IMR-90 (cell line): Measurements from ENCODE around the gene NCS1. TPM values are rescaled to one million over a fixed set of nuclear protein-coding genes. Genes with fewer than 3 reads are reported as not detected.

Experiments used
- ATAC-seq: fragments of 200-7000 bp; cut with Tn5 transposase; 2 replicates; pipeline ENCODE4 v1.9.1; 2020; ENCODE audit warnings: low read depth, mild to moderate bottlenecking, moderate library complexity
- BruUV-seq: library from RNA; stranded (reverse); fragments of 400-500 nt; replicated peaks from 2 replicates; lab custom pipeline; 2021; lab: Mats Ljungman, UMichigan
- CTCF ChIA-PET: fragments of 300-600 bp; formaldehyde crosslinking; extraction: SDS; loops from one replicate; lab custom pipeline; 2021; ENCODE audit warnings: antibody characterized with exemption; lab: Yijun Ruan, JAX
- POLR2A ChIA-PET: fragments of 300-600 bp; sonication (Branson Sonifier 250); formaldehyde crosslinking; loops from one replicate; lab custom pipeline; 2022; ENCODE audit warnings: antibody characterized with exemption; ENCODE audit not compliant: unreplicated experiment; lab: Charles Lee
- DNase-seq: peaks from one replicate; pipeline ENCODE4 v3.0.0; 2013
- H2AFZ ChIP-seq: replicated peaks from 2 replicates; pipeline ENCODE3; 2013; ENCODE audit warnings: low read length, mild to moderate bottlenecking; ENCODE audit not compliant: poor library complexity
- H2AK5ac ChIP-seq: 2 replicates; pipeline ENCODE4 v1.6.1; 2013; ENCODE audit warnings: low read depth, low read length, inconsistent platforms
- H2AK9ac ChIP-seq: replicated peaks from 2 replicates; pipeline ENCODE3; 2013; ENCODE audit warnings: mild to moderate bottlenecking, low read depth, low read length, moderate library complexity; ENCODE audit not compliant: poor library complexity
- H2BK120ac ChIP-seq: 2 replicates; pipeline ENCODE4 v1.6.1; 2013; ENCODE audit warnings: low read depth, low read length, inconsistent platforms
- H2BK15ac ChIP-seq: 3 replicates; pipeline ENCODE4 v1.6.1; 2013; ENCODE audit warnings: low read depth, low read length, inconsistent platforms
- H2BK20ac ChIP-seq: 2 replicates; pipeline ENCODE4 v1.6.1; 2013; ENCODE audit warnings: low read depth, mild to moderate bottlenecking, inconsistent platforms, low read length, moderate library complexity
- H2BK5ac ChIP-seq: 2 replicates; pipeline ENCODE4 v1.6.1; 2013; ENCODE audit warnings: mild to moderate bottlenecking, low read depth, low read length, inconsistent platforms; ENCODE audit not compliant: poor library complexity, severe bottlenecking
- H3K14ac ChIP-seq: replicated peaks from 2 replicates; pipeline ENCODE4 v1.6.1; 2013; ENCODE audit warnings: low read depth, low read length, inconsistent platforms
- H3K18ac ChIP-seq: 2 replicates; pipeline ENCODE4 v1.6.1; 2013; ENCODE audit warnings: low read depth, low read length, control low read depth
- H3K23ac ChIP-seq: 2 replicates; pipeline ENCODE4 v1.6.1; 2013; ENCODE audit warnings: low read depth, low read length, inconsistent platforms
- H3K27ac ChIP-seq: 2 replicates; pipeline ENCODE4 v1.5.1; 2013; ENCODE audit warnings: mild to moderate bottlenecking, control low read depth, low read length; ENCODE audit not compliant: insufficient read depth
- H3K27me3 ChIP-seq: 2 replicates; pipeline ENCODE4 v1.6.1; 2013; ENCODE audit warnings: low read length; ENCODE audit not compliant: control insufficient read depth, insufficient read depth
- H3K36me3 ChIP-seq: 2 replicates; pipeline ENCODE4 v1.6.1; 2013; ENCODE audit warnings: low read length, mixed read lengths; ENCODE audit not compliant: control insufficient read depth, insufficient read depth
- H3K4ac ChIP-seq: 2 replicates; pipeline ENCODE4 v1.6.1; 2013; ENCODE audit warnings: low read depth, low read length, inconsistent platforms
- H3K4me1 ChIP-seq: 2 replicates; pipeline ENCODE4 v1.6.1; 2013; ENCODE audit warnings: low read length, mixed read lengths; ENCODE audit not compliant: control insufficient read depth, insufficient read depth
- H3K4me2 ChIP-seq: 2 replicates; pipeline ENCODE4 v1.6.1; 2013; ENCODE audit warnings: low read depth, mild to moderate bottlenecking, control low read depth, low read length, moderate library complexity
- H3K4me3 ChIP-seq: 2 replicates; pipeline ENCODE4 v1.5.1; 2013; ENCODE audit warnings: low read depth, mild to moderate bottlenecking, control low read depth, low read length, moderate library complexity; ENCODE audit not compliant: insufficient read depth
- H3K56ac ChIP-seq: 2 replicates; pipeline ENCODE4 v1.6.1; 2013; ENCODE audit warnings: low read length, inconsistent platforms; ENCODE audit not compliant: insufficient read depth; ENCODE audit errors: extremely low read depth
- H3K79me1 ChIP-seq, 2 experiments: 2 replicates each; pipeline ENCODE4 v1.6.1; 2013; ENCODE audit warnings: low read length in 2 of 2, inconsistent platforms in 1 of 2, low read depth in 1 of 2
- H3K9ac ChIP-seq: 2 replicates; pipeline ENCODE4 v1.6.1; 2013; ENCODE audit warnings: low read depth, low read length, control low read depth
- H3K9me1 ChIP-seq: 2 replicates; pipeline ENCODE4 v1.6.1; 2013; ENCODE audit warnings: low read length, inconsistent platforms; ENCODE audit not compliant: insufficient read depth
- H3K9me3 ChIP-seq: 2 replicates; pipeline ENCODE4 v1.6.1; 2013; ENCODE audit warnings: low read length; ENCODE audit not compliant: control insufficient read depth, insufficient read depth
- H4K20me1 ChIP-seq: 2 replicates; pipeline ENCODE4 v1.6.1; 2013; ENCODE audit warnings: low read length, inconsistent platforms; ENCODE audit not compliant: insufficient read depth
- H4K5ac ChIP-seq: 2 replicates; pipeline ENCODE4 v1.6.1; 2013; ENCODE audit warnings: mild to moderate bottlenecking, low read depth, low read length, control low read depth
- H4K8ac ChIP-seq, 2 experiments: 2 replicates each; pipeline ENCODE4 v1.6.1; 2013; ENCODE audit warnings: low read depth in 2 of 2, low read length in 2 of 2, control low read depth in 1 of 2, inconsistent platforms in 1 of 2
- H4K91ac ChIP-seq: 2 replicates; pipeline ENCODE4 v1.6.1; 2013; ENCODE audit warnings: low read depth, low read length, inconsistent platforms; ENCODE audit not compliant: insufficient read depth
- CEBPB ChIP-seq: IDR thresholded peaks from 2 replicates; pipeline ENCODE4 v1.6.1; 2012; ENCODE audit warnings: low read depth, low read length, improper control_type of control experiment
- MAFK ChIP-seq: IDR thresholded peaks from 2 replicates; pipeline ENCODE4 v1.6.1; 2012; ENCODE audit warnings: low read depth, low read length, improper control_type of control experiment
- NFE2L2 ChIP-seq: fragments of 150-350 bp; IDR thresholded peaks from 2 replicates; pipeline ENCODE4 v1.6.1; 2016; ENCODE audit warnings: low read depth, mild to moderate bottlenecking, low read length
- POLR2A ChIP-seq: IDR thresholded peaks from 2 replicates; pipeline ENCODE4 v1.6.1; 2012; ENCODE audit warnings: mild to moderate bottlenecking, low read depth, low read length
- SMC3 ChIP-seq: fragments of 150-350 bp; IDR thresholded peaks from 2 replicates; pipeline ENCODE4 v1.6.1; 2016; ENCODE audit warnings: low read depth, mild to moderate bottlenecking, antibody characterized with exemption, low read length, moderate library complexity
- USF2 ChIP-seq: fragments of 150-350 bp; IDR thresholded peaks from 2 replicates; pipeline ENCODE4 v1.6.1; 2017; ENCODE audit warnings: mild to moderate bottlenecking, antibody characterized with exemption, low read length, low read depth
- WGBS, 2 experiments: methylation state at CpG; one replicate each; pipeline versions ENCODE4 v1.1.5 to v1.1.7; 2013; ENCODE audit warnings: missing lambda C conversion rate in 2 of 2; ENCODE audit not compliant: insufficient read length in 1 of 2; ENCODE audit errors: extremely low coverage in 2 of 2; 5-methylcytosine and 5-hydroxymethylcytosine counted together
- dilution Hi-C: fragments of 300-500 bp; cut with HindIII; formaldehyde crosslinking; loops from one replicate; pipeline ENCODE4 v1.14.3; 2018; ENCODE audit warnings: low sequenced_read_pairs; ENCODE audit not compliant: unreplicated experiment
- in situ Hi-C: fragments of 300-500 bp; cut with MboI; formaldehyde crosslinking; loops from 3 replicates; pipeline ENCODE4 v1.14.3; 2019; ENCODE audit warnings: low sequenced_read_pairs, inconsistent platforms, mixed read lengths
- intact Hi-C: fragments of 100-400 bp; cut with micrococcal nuclease; formaldehyde crosslinking; loops from 2 replicates; pipeline ENCODE4 v1.10.0; 2022
- polyA plus RNA-seq, 3 experiments: library from polyadenylated mRNA; depleted of rRNA; stranded (reverse); fragments of >200 nt; gene quantifications; 2 replicates each; pipeline ENCODE4 v1.2.3, GENCODE V29; 2012; ENCODE audit warnings: low replicate concordance in 1 of 3
- total RNA-seq: library from RNA; depleted of rRNA; stranded (reverse); fragments of >200 nt; gene quantifications from 2 replicates; pipeline ENCODE4 v1.2.3, GENCODE V29; 2012

NCS1 gene
- total and polyA plus RNA-seq, 2 of the 4 experiments (the other 2 are of a cell fraction), result 41.0 to 60.5 TPM

- Histone ChIP-seq H4K8ac (no peak overlapping the region), H4K5ac (no peak overlapping the region), H3K27me3 (no peaks in the 10 kb centered on the region), H3K23ac (no peak overlapping the region), H2AFZ (no peak overlapping the region), H2BK20ac (no peak overlapping the region), H3K27ac (no peak overlapping the region), H2BK120ac (no peak overlapping the region), H3K9me1 (no peaks in the 10 kb centered on the region), H2AK9ac (no peak overlapping the region), H3K79me1 (peaks cover 0 to under 1% of the 10 kb centered on the region in 2 experiments; a peak in 2 of 4 replicates), H3K4ac (no peak overlapping the region), H3K9me3 (no peaks in the 10 kb centered on the region), H3K4me3 (no peak overlapping the region), H4K20me1 (no peaks in the 10 kb centered on the region; the same call in 1 of the 2 replicates), H2BK5ac (no peak overlapping the region), H3K18ac (no peak overlapping the region), H3K56ac (no peak overlapping the region), H3K14ac (no peak overlapping the region), H2BK15ac (no peak overlapping the region), H4K91ac (no peak overlapping the region), H3K9ac (no peak overlapping the region), H3K4me1 (peaks cover 3% of the 10 kb centered on the region), H2AK5ac (no peak overlapping the region), H3K36me3 (no peaks in the 10 kb centered on the region), H3K4me2 (no peak overlapping the region)
- WGBS, 2 experiments, result 72% methylated on average over 6 of the region's 6 CpGs; no CpG with 5 or more reads in 1 of the 2 experiments
- no peak for DNase-seq
- no TSS peak for BruUV-seq
- no peak for ATAC-seq
- TF ChIP-seq NFE2L2 (no peak), CEBPB (no peak), POLR2A (no peak), MAFK (no peak), USF2 (no peak), SMC3 (no peak)
- dilution Hi-C loops (no loop called here), intact Hi-C loops (no loop called here), in situ Hi-C loops (no loop called here)
- POLR2A ChIA-PET, result no interaction called here
- CTCF ChIA-PET, result no interaction called here
Observed at GRCh38 chr9:130167927-130168326, 4.3 kb upstream of the NCS1 start.
